Right cardiac atrium (tissue), 5 donors: Measurements from ENCODE around the gene SLC16A3. TPM values are rescaled to one million over a fixed set of nuclear protein-coding genes. Genes with fewer than 3 reads are reported as not detected.

Source experiments
- ATAC-seq, 2 donors: fragments of 200-7000 bp; cut with Tn5 transposase; one replicate each; pipeline versions ENCODE4 v1.8.0 to v1.9.1; 2020; ENCODE audit warnings: moderate library complexity in 2 of 2, mild to moderate bottlenecking in 1 of 2
- DNase-seq, 3 donors: peaks; one replicate each; pipeline ENCODE4 v3.0.0-alpha.2; 2020
- H3K27ac ChIP-seq: one replicate; pipeline ENCODE4 v1.5.1; 2013; ENCODE audit warnings: mild to moderate bottlenecking, low read length, control low read depth, moderate library complexity
- H3K27me3 ChIP-seq: one replicate; pipeline ENCODE4 v1.6.1; 2013; ENCODE audit not compliant: control insufficient read depth, insufficient read depth
- H3K4me1 ChIP-seq: one replicate; pipeline ENCODE4 v1.6.1; 2013; ENCODE audit warnings: low read length; ENCODE audit not compliant: control insufficient read depth, insufficient read depth
- H3K4me3 ChIP-seq: one replicate; pipeline ENCODE4 v1.5.1; 2013; ENCODE audit warnings: low read length, control low read depth
- H3K9me3 ChIP-seq: one replicate; pipeline ENCODE4 v1.6.1; 2013; ENCODE audit warnings: low read length; ENCODE audit not compliant: control insufficient read depth
- WGBS: extraction: QIAGEN DNeasy Blood & Tissue Kit; methylation state at CpG from one replicate; pipeline ENCODE4 v1.1.7; 2013; 5-methylcytosine and 5-hydroxymethylcytosine counted together
- intact Hi-C, 4 donors: fragments of 100-400 bp; cut with DNase I; formaldehyde crosslinking; loops; one replicate each; pipeline versions ENCODE4 v1.11.0 to v1.14.0; 2022 to 2023
- polyA plus RNA-seq: library from polyadenylated mRNA; stranded (reverse); fragments of 200-250 nt; gene quantifications from one replicate; pipeline ENCODE4 v1.2.3, GENCODE V29; 2013
- total RNA-seq, 4 donors: library from RNA; stranded (reverse); fragmentation: NEBNext Ultra II Directional; extraction: Animal tissue kit (Norgen Biotek cat#: 25700); gene quantifications; one replicate each; pipeline ENCODE4 v1.2.1, GENCODE V29; 2021
- donor health status: healthy with polysubstance abuse.
- donor health status: DM: no; HTN: yes; CAD: no.
- donor health status: DM: no; HTN: no; CAD: no.
- donor health status: DM: no; HTN: yes; CAD: no; lungs with severe emphysema.
- donor health status: DM: yes; HTN: yes; CAD: no.

The SLC16A3 gene
- total and polyA plus RNA-seq, 5 donors, result 13.6 to 23.7 (median 18.8) TPM

DNA sequence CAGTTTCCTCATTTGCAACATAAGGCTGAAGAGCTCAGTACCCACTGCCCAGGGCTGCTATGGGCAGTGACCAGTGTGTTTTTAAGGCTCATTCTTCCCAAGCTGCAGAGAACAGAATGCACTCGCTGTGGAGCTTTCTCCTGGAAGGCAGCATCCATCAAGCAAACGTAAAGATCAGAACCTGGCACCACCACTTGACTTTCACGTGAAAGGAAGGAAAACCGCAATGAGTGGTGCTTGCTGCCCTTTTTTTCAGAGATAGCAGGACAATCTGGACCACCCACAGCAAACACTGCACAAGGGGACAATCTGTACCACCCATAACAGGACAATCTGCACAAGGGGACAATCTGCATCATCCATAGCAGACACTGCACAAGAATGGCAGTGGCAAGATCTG is 33.5 kb downstream of the SLC16A3 start:
- no peak for ATAC-seq
- no peak for DNase-seq
- H3K27me3 ChIP-seq, result no peaks in the 10 kb centered on the region
- WGBS, result 63% methylated on average over 4 of the region's 4 CpGs
- peaks cover 4% of the 10 kb centered on the region for H3K4me1 ChIP-seq
- H3K4me3 ChIP-seq, result no peak overlapping the region
- H3K27ac ChIP-seq, result no peak overlapping the region
- intact Hi-C loops, result no loop called here
- H3K9me3 ChIP-seq, result no peaks in the 10 kb centered on the region

DNA sequence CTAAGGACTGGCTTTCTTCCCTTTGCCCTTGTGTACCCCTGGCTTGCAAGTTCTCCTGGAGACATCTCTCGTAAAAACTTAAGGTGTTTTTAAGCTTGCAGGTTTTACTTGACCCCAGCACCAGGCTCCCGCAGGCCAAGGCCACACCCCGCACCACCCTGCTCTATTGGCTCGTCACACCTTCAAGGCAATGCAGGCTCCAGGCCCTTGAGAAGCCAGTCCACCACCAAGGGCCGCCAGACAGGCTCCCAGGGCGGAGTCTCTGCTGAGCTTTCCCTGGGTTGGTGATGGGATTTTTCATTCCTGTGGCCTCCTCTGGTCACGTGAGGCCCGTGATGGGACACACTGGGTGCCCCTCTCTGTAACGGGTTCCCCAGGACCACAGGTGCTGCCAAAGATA is 34.8 kb downstream of the SLC16A3 start:
- intact Hi-C loops, result no loop called here
- Histone ChIP-seq H3K4me1 (peaks cover 8% of the 10 kb centered on the region), H3K27me3 (no peaks in the 10 kb centered on the region), H3K4me3 (no peak overlapping the region), H3K27ac (no peak overlapping the region), H3K9me3 (no peaks in the 10 kb centered on the region)
- peak in 1 of 3 donors; percentile 27 for DNase-seq
- WGBS, result 87% methylated on average over 9 of the region's 9 CpGs
- no peak for ATAC-seq

DNA sequence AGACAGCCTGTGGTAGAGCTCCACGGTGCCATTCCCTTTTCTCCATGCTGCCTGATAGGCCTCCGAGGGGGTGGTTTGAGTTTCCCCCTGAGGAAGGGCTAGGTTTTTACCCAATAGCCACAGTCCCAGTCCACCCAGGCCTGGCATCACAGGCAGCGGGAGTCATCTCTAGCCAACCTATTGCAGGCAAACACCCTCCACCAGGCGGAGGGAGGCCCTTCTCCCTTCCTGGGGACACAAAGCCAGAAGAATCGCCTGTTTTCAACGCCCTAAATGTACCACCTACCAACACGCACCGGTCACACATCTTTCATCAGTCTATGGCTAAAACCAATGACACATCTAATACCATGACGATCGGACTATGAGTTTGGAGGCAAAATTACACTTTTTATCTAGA is 37.3 kb downstream of the SLC16A3 start:
- H3K27ac ChIP-seq, result no peak overlapping the region
- WGBS, result 90% methylated on average over 10 of the region's 10 CpGs

DNA sequence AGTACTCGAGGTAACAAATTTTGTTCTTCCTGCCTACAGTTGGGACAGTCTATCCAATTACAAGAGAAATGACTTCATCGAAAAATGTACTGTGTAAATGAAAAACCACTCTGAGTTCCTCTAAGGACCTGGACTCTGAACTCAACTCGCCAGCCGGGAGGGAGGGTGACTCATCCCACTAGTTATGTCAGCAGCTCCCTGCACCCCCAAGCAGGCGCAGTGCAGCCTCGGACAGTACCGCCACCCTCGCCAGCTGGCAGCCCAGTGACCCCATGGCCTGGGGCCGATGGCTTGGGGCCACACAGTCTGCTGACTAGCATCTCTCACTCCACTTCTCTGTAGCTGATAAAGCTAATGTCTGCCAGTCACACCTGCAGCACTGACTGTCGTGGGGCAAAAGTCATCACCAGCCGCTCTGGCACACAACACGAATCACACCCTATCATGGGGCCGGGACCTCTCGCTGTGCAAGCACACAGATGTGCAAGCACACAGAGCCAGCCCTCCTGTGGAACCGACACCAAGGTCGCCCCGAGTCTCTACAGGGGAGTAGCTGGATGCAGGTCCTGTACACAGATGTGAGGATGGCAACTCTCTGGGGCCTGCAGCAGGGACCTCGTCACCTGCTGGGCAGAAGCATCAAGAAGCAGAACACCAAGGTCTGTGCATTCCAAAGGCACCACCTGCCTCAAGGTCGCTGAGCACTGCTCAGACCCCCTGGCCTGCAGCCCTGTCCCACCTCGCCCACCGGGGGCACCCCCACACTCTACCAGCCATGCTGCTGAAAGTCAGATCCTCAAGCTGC is 38.9 kb downstream of the SLC16A3 start:
- H3K27ac ChIP-seq, result peak overlapping the region; percentile 87
- no peak overlapping the region for H3K4me3 ChIP-seq
- WGBS, result 23% methylated on average over 21 of the region's 21 CpGs
- no peaks in the 10 kb centered on the region for H3K9me3 ChIP-seq
- peaks cover 16% of the 10 kb centered on the region for H3K4me1 ChIP-seq
- intact Hi-C loops, result no loop called here
- peak; percentile 93 to 96 for ATAC-seq
- no peaks in the 10 kb centered on the region for H3K27me3 ChIP-seq
- peak; percentile 95 to 97 (median 96) for DNase-seq

More for the DNA sequence above, 37.3 kb downstream of the SLC16A3 start:
- H3K27me3 ChIP-seq, result no peaks in the 10 kb centered on the region
- H3K9me3 ChIP-seq, result no peaks in the 10 kb centered on the region
- ATAC-seq (no peak), DNase-seq (peak in 1 of 3 donors; percentile 40)
- peaks cover 16% of the 10 kb centered on the region for H3K4me1 ChIP-seq
- H3K4me3 ChIP-seq, result no peak overlapping the region
- intact Hi-C loops, result no loop called here

DNA sequence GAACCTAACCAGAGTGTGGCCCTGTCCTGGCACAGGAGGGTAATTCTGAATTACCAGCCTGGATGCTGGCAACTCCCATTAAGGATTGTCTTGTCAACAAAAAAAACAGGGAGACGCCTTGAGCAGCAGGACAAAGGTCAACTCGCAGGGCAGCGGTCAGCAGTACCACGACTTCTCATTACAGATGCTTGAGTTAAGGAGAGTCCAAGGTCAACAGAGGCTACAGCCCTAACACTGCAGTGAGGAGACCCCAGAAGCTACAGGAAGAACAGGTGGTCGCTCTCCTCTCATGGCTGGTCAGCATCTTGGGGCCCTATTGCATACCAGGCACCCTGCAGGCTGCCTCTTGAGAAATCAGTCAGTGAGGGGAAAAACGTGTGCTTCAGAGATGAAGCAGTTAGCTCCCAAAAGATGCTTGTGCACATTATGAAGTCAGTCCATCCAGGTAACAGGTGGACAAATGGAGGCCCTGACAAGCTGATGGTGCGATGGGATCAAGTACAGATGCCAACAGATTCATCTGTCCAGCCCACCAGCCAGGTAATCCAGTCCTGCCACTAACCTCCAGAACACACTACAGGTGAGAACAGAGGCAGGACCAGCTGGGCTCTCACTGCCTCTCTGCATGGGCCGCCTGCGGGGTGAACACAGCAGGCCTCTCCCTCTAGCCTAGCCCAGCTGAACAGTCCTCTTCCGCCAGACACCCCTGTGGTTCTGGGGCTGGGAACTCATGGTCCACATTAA is 40.5 kb downstream of the SLC16A3 start:
- DNase-seq (peak in 1 of 3 donors; percentile 37), ATAC-seq (no peak)
- WGBS, result 64% methylated on average over 10 of the region's 10 CpGs
- no peaks in the 10 kb centered on the region for H3K27me3 ChIP-seq
- H3K9me3 ChIP-seq, result no peaks in the 10 kb centered on the region
- peaks cover 18% of the 10 kb centered on the region for H3K4me1 ChIP-seq
- no peak overlapping the region for H3K27ac ChIP-seq
- no peak overlapping the region for H3K4me3 ChIP-seq
- intact Hi-C loops, result no loop called here

DNA sequence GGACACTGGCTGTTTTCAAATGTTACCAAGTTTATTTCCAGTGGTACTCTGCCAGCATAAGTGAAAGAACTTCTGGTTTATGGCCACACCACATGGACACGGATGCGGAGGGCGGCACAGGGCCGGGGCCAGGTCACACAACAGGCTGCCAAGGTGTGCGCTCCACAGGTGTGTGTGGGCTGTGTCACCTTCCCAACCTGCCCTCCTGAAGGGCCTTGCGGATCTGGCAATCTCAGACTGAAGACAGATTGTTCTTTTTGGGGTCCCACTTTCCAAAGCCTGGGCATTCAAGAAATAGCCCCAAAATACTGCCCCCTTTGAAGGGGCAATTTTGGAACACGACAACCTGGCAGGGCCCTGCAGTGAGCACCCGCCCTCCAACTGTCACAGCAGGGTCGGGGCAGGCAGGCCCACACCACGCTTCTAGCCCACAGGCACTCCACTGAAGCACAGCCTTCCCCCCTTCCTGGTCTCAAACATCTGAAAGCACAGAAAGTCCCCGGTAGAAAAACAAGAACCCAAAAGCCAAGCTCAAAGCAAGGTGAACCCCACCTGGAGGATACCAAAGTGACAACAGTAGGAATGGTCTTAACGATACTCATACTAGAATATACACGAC is 41.1 kb downstream of the SLC16A3 start:
- peak in 1 of 3 donors; percentile 59 for DNase-seq
- H3K27ac ChIP-seq, result no peak overlapping the region
- intact Hi-C loops, result no loop called here

DNA sequence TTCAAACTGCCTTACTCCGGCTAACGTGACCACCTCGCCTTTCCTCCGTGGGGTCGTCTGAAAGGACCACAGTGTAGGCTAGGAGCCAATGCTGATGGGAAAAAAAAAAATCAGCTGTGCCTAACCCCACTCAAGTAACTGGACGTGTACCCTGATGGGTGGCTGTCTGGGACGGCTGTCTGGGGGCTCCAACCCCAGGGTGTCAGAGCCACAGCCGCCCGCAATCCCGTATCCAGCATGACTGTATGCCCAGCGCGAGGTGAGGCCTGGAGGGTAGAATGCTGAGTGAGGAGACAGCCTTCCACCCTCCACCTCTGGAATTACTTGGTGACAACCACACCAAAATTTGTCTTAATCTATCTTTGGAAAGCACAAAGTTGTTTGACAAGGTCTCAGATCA is 41.8 kb downstream of the SLC16A3 start:
- intact Hi-C loops, result no loop called here
- peak in 1 of 3 donors; percentile 52 for DNase-seq
- H3K27ac ChIP-seq, result no peak overlapping the region
- no peak overlapping the region for H3K4me3 ChIP-seq
- ATAC-seq, result no peak
- 78% methylated on average over 12 of the region's 12 CpGs for WGBS
- no peaks in the 10 kb centered on the region for H3K9me3 ChIP-seq
- H3K4me1 ChIP-seq, result peaks cover 18% of the 10 kb centered on the region
- no peaks in the 10 kb centered on the region for H3K27me3 ChIP-seq

More for the DNA sequence above, 41.1 kb downstream of the SLC16A3 start:
- ATAC-seq, result no peak
- Histone ChIP-seq H3K9me3 (no peaks in the 10 kb centered on the region), H3K4me1 (peaks cover 18% of the 10 kb centered on the region), H3K27me3 (no peaks in the 10 kb centered on the region), H3K4me3 (no peak overlapping the region)
- WGBS, result 80% methylated on average over 13 of the region's 13 CpGs

DNA sequence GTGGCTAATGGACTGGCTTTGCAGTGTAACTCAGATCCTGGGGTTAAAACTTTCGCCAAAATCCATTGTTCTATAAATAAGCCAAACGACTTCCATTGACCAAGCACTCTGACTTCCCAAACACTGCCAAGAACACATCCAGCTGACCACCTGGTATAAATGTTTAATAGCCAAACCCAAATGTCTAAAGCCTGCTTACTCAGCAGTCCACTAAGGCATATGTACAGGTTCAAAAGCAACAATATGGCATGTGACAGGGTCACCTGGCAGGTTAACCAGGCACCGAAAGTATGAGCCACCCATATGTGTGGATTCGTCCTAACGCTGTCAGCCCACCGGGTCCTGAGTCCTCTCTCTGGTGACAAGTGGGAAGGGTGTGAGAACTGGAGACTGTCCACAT is 42.6 kb downstream of the SLC16A3 start:
- Histone ChIP-seq H3K4me1 (peaks cover 18% of the 10 kb centered on the region), H3K27me3 (no peaks in the 10 kb centered on the region), H3K4me3 (no peak overlapping the region), H3K27ac (no peak overlapping the region), H3K9me3 (no peaks in the 10 kb centered on the region)
- ATAC-seq, result no peak
- intact Hi-C loops, result no loop called here
- DNase-seq, result peak in 1 of 3 donors; percentile 8
- 57% methylated on average over 6 of the region's 6 CpGs for WGBS

DNA sequence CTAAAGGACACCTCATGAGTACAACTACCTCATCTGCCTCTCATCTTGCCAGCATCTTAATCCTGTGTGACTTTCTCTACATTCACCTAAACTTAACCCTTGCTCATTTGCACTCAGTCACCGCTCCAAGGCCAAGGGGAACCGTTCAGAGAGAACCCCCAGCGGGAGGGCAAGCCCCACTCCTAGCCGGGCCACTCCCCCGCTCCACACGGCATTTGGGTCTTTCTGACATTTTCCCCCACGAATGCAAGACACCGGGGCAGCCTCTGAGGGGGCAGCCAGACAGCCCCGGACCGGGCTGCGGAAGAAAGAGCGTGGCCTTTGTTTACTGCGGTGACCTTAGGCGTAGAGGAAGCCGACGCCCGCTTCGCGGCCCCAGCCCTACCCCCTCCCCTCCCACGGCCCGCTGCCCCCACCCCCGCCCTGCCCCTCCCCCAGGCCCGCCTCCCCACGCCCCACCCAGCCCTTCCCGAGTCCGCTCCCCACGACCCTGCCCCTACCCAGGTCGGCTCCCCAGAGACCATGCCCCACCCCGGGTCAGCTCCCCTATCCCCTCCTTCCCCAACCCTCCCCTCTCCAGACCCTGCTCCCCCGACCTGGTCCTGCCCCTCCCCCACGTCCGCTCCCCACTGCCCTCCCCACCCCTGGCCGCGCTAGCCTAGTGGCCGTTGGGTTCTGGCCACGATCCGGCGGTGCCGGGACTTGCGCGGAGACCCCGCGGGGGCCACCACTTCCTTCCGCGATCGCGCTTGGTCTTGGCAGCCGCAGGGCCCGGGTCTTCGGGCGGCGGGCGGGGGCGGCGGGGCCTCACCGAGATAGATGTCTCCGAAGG is 43.9 kb downstream of the SLC16A3 start:
- DNase-seq (peak; percentile 62 to 86 (median 81)), ATAC-seq (peak; percentile 23 to 62)
- intact Hi-C loops, result no loop called here
- Histone ChIP-seq H3K9me3 (no peaks in the 10 kb centered on the region), H3K4me3 (peak overlapping the region; percentile 98), H3K27me3 (no peaks in the 10 kb centered on the region), H3K27ac (peak overlapping the region; percentile 80), H3K4me1 (peaks cover 15% of the 10 kb centered on the region)
- under 1% methylated on average over 57 of the region's 57 CpGs for whole genome bisulfite sequencing

DNA sequence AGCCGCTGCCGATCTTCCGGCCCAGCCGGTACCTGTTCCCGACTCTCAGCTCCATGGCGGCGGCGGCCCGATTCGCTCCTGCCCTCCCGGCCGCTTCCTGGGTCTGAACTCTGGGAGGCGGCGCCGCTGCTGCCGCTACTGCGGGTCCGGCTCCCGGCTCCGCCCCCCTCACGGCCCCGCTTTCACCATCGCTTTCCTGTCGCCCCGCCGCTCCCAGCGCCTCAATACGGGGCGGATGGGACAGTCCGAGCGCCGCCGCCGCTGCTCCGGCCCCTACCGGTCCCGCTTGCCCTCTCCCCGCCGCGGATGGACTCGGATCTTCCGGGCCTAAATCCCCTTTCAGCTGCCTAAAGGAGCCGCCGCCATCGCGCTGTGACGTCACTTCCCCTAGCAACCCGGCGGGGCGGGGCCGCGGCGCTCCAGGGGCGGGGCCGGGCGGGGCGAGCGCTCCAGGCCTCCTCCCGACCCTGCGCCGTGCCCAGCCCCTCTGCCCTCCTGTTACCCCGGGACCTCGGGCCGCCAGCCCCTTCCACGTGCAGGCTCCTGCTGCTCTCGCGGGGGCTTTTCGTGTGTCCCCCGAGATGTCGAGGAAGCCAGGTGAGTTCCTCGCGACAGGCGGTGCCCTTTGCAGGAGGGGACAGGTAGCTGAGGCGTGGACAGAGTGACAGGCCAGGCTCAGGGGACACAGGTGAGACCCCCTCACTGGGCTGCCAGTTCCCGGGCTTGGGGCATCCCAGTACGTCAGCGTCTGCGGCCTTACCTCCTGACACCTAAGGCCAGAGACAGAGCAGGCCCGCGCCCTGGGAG is 44.7 kb downstream of the SLC16A3 start, which contains the start of gene CSNK1D:
TSS of gene CSNK1D (minus strand) at position 374 of the 807 bp plus-strand sequence. CDS start at position 55, 319 bp downstream.
- Histone ChIP-seq H3K4me3 (peak within 1 kb of the TSS; percentile 98), H3K4me1 (peaks cover 11% of the 10 kb centered on the region), H3K27me3 (no peaks in the 10 kb centered on the region), H3K27ac (peak within 1 kb of the TSS; percentile 80), H3K9me3 (no peaks in the 10 kb centered on the region)
- DNase-seq (peak; percentile 92 to 98 (median 97)), ATAC-seq (peak; percentile 93 to 95)
- intact Hi-C loops, result no loop called here
- WGBS, result 4% methylated on average over 80 of the region's 80 CpGs
